HCT116 (cell line): ENCODE data around the gene NMRAL1. TPM values are rescaled to one million over a fixed set of nuclear protein-coding genes. Genes with fewer than 3 reads are reported as not detected.

Source experiments
- ATAC-seq: fragments of 200-7000 bp; cut with Tn5 transposase; 2 replicates; pipeline ENCODE4 v1.9.1; 2020; ENCODE audit warnings: mild to moderate bottlenecking, moderate library complexity
- BruUV-seq: library from RNA; stranded (reverse); fragments of 400-500 nt; replicated peaks from 2 replicates; lab custom pipeline; 2021; lab: Mats Ljungman, UMichigan
- CTCF ChIA-PET: fragments of 300-600 bp; sonication (Branson Sonifier 250); formaldehyde crosslinking; loops from one replicate; lab custom pipeline; 2021; ENCODE audit warnings: antibody characterized with exemption; lab: Charles Lee
- POLR2A ChIA-PET: fragments of 300-600, 350-600 bp; sonication (Branson Sonifier 250); formaldehyde crosslinking; loops from one replicate; lab custom pipeline; 2021; ENCODE audit warnings: antibody characterized with exemption; lab: Charles Lee
- RAD21 ChIA-PET, 2 experiments: fragments of 300-600 bp; sonication (Branson Sonifier 250); formaldehyde crosslinking; loops; one replicate each; lab custom pipeline; 2023; ENCODE audit warnings: low total read pairs in 2 of 2; ENCODE audit not compliant: uncharacterized antibody in 2 of 2, unreplicated experiment in 2 of 2, low non-redundant PET in 1 of 2; lab: Charles Lee
- DNase-seq: peaks from one replicate; pipeline ENCODE4 v3.0.0-alpha.2; 2010; ENCODE audit warnings: low read depth, low spot score
- H2AFZ ChIP-seq: fragments of 200-600 bp; shearing (Covaris generic), sonication (generic); 2 replicates; pipeline ENCODE4 v1.6.1; 2017; ENCODE audit warnings: low read depth, mixed run types, mixed read lengths, antibody characterized with exemption, low read length; ENCODE audit not compliant: poor library complexity, severe bottlenecking
- H3K27ac ChIP-seq: 2 replicates; pipeline ENCODE4 v1.5.1; 2012; ENCODE audit warnings: low read depth, low read length
- H3K27me3 ChIP-seq: fragments of 200-600 bp; sonication (generic); 2 replicates; pipeline ENCODE4 v1.6.1; 2016; ENCODE audit warnings: mixed run types, low read length, mixed read lengths; ENCODE audit not compliant: insufficient read depth
- H3K36me3 ChIP-seq, 2 experiments: fragments of 200-500 bp in 1 of 2; fragments of 200-600 bp in 1 of 2; sonication (Bioruptor generic) in 1 of 2; sonication (generic) in 1 of 2; 2 replicates each; pipeline versions ENCODE4 v1.5.1 to v1.6.1; 2014 to 2016; ENCODE audit warnings: low read length in 2 of 2, inconsistent platforms in 1 of 2, mixed read lengths in 1 of 2, mixed run types in 1 of 2; ENCODE audit not compliant: insufficient read depth in 2 of 2, control insufficient read depth in 1 of 2
- H3K4me1 ChIP-seq, 2 experiments: fragments of 200-600 bp in 1 of 2; sonication (generic) in 1 of 2; 2 replicates each; pipeline versions ENCODE4 v1.5.1 to v1.6.1; 2012 to 2017; ENCODE audit warnings: low read length in 2 of 2, inconsistent platforms in 1 of 2, mild to moderate bottlenecking in 1 of 2, mixed read lengths in 1 of 2, mixed run types in 1 of 2, moderate library complexity in 1 of 2; ENCODE audit not compliant: insufficient read depth in 2 of 2, control insufficient read depth in 1 of 2
- H3K4me2 ChIP-seq: fragments of 200-600 bp; sonication (generic); 2 replicates; pipeline ENCODE4 v1.6.1; 2017; ENCODE audit warnings: mixed run types, low read length, mixed read lengths
- H3K4me3 ChIP-seq, 2 experiments: fragments of 200-600 bp in 1 of 2; sonication (generic) in 1 of 2; replicated peaks in 1 of 2; 2 replicates each; pipeline ENCODE4 v1.5.1; 2011 to 2016; ENCODE audit warnings: low read length in 2 of 2, control low read depth in 1 of 2, low read depth in 1 of 2, mild to moderate bottlenecking in 1 of 2, mixed read lengths in 1 of 2, mixed run types in 1 of 2
- H3K79me2 ChIP-seq: fragments of 200-600 bp; sonication (generic); 2 replicates; pipeline ENCODE4 v1.6.1; 2017; ENCODE audit warnings: mild to moderate bottlenecking, mixed run types, low read length, moderate library complexity, mixed read lengths; ENCODE audit not compliant: insufficient read depth
- H3K9ac ChIP-seq: fragments of 200-600 bp; sonication (generic); 2 replicates; pipeline ENCODE4 v1.6.1; 2016; ENCODE audit warnings: low read length, mixed read lengths
- H3K9me2 ChIP-seq: fragments of 200-600 bp; sonication (generic), shearing (Covaris generic); 2 replicates; pipeline ENCODE4 v1.6.1; 2017; ENCODE audit warnings: mixed run types, mild to moderate bottlenecking, moderate library complexity; ENCODE audit not compliant: insufficient read depth
- H3K9me3 ChIP-seq, 2 experiments: fragments of 200-500 bp in 1 of 2; fragments of 200-600 bp in 1 of 2; sonication (Bioruptor generic) in 1 of 2; sonication (generic) in 1 of 2; 2 replicates each; pipeline ENCODE4 v1.6.1; 2014 to 2017; ENCODE audit warnings: low read length in 2 of 2, mixed read lengths in 2 of 2, inconsistent platforms in 1 of 2, low read depth in 1 of 2, mild to moderate bottlenecking in 1 of 2, mixed run types in 1 of 2, moderate library complexity in 1 of 2; ENCODE audit not compliant: control insufficient read depth in 1 of 2, insufficient read depth in 1 of 2
- H4K20me1 ChIP-seq: fragments of 200-600 bp; sonication (generic), shearing (Covaris generic); 2 replicates; pipeline ENCODE4 v1.6.1; 2017; ENCODE audit warnings: mixed run types, mild to moderate bottlenecking, moderate library complexity; ENCODE audit not compliant: insufficient read depth
- ATF3 ChIP-seq: IDR thresholded peaks from 2 replicates; pipeline ENCODE4 v1.6.1; 2012
- CBX3 ChIP-seq: IDR thresholded peaks from 2 replicates; pipeline ENCODE4 v1.6.1; 2012; ENCODE audit warnings: low read depth
- CEBPB ChIP-seq: IDR thresholded peaks from 2 replicates; pipeline ENCODE4 v1.6.1; 2012; ENCODE audit warnings: low read depth
- ELF1 ChIP-seq: IDR thresholded peaks from 2 replicates; pipeline ENCODE4 v1.6.1; 2012; ENCODE audit warnings: low read depth, borderline replicate concordance
- EZH2 ChIP-seq: fragments of 200-600 bp; sonication (generic); IDR thresholded peaks from 2 replicates; pipeline ENCODE4 v1.6.1; 2017; ENCODE audit warnings: antibody characterized with exemption, mixed run types
- EZH2phosphoT487 ChIP-seq: fragments of 200-600 bp; IDR thresholded peaks from 2 replicates; pipeline ENCODE4 v1.6.1; 2018; ENCODE audit warnings: antibody characterized with exemption, borderline replicate concordance
- FOSL1 ChIP-seq: IDR thresholded peaks from 2 replicates; pipeline ENCODE4 v1.6.1; 2012; ENCODE audit warnings: low read depth
- MAX ChIP-seq: IDR thresholded peaks from 2 replicates; pipeline ENCODE4 v1.6.1; 2012
- POLR2A ChIP-seq: IDR thresholded peaks from 2 replicates; pipeline ENCODE4 v1.7.0; 2011; ENCODE audit warnings: borderline replicate concordance; ENCODE audit not compliant: insufficient read depth, insufficient read length; ENCODE audit errors: extremely low read depth
- RAD21 ChIP-seq: IDR thresholded peaks from 2 replicates; pipeline ENCODE4 v1.6.1; 2012; ENCODE audit warnings: low read depth, mild to moderate bottlenecking
- SIN3A ChIP-seq: IDR thresholded peaks from 2 replicates; pipeline ENCODE4 v1.6.1; 2012; ENCODE audit warnings: low read depth
- SP1 ChIP-seq: IDR thresholded peaks from 2 replicates; pipeline ENCODE4 v1.6.1; 2012; ENCODE audit warnings: low read depth
- SRF ChIP-seq: IDR thresholded peaks from 2 replicates; pipeline ENCODE4 v1.6.1; 2012; ENCODE audit warnings: low read depth
- YY1 ChIP-seq: IDR thresholded peaks from 2 replicates; pipeline ENCODE4 v1.6.1; 2011; ENCODE audit warnings: low read length, low read depth, moderate library complexity, mild to moderate bottlenecking; ENCODE audit not compliant: insufficient replicate concordance; ENCODE audit errors: extremely low read depth
- ZFX ChIP-seq: fragments of 450-650 bp; IDR thresholded peaks from 2 replicates; pipeline ENCODE4 v1.6.1; 2017
- ZNF274 ChIP-seq: fragments of 200-500 bp; sonication (Bioruptor generic); IDR thresholded peaks from 2 replicates; pipeline ENCODE4 v1.6.1; 2014; ENCODE audit warnings: mild to moderate bottlenecking, low read depth, low read length, inconsistent platforms
- intact Hi-C: fragments of 100-400 bp; cut with micrococcal nuclease; formaldehyde crosslinking; loops from 2 replicates; pipeline ENCODE4 v1.10.0; 2022
- total RNA-seq: library from RNA; stranded (reverse); gene quantifications from one replicate; pipeline ENCODE4 v1.2.1, GENCODE V29; 2021; ENCODE audit not compliant: unreplicated experiment

The NMRAL1 gene
- total RNA-seq, 1 experiment from 2014 or later = 76.7 TPM

GRCh38 chr16:4412854-4413253 is 61.6 kb downstream of the NMRAL1 start (continued):
- TF ChIP-seq FOSL1 = no peak
- no peak for TF ChIP-seq POLR2A
- TF ChIP-seq SRF = no peak
- TF ChIP-seq MAX = no peak

- Histone ChIP-seq H3K9me2 (no peaks in the 10 kb centered on the region), H3K9ac (no peak overlapping the region), H3K36me3 (no peaks in the 10 kb centered on the region; a peak in 1 of 4 replicates), H4K20me1 (no peaks in the 10 kb centered on the region), H3K9me3 (no peaks in the 10 kb centered on the region), H3K4me2 (no peak overlapping the region), H3K4me1 (peaks cover 10 to 14% of the 10 kb centered on the region in 2 experiments; a peak in 3 of 4 replicates), H3K27ac (no peak overlapping the region; the same call in 1 of the 2 replicates), H2AFZ (no peak overlapping the region), H3K79me2 (peaks cover 16% of the 10 kb centered on the region), H3K27me3 (no peaks in the 10 kb centered on the region), H3K4me3 (no peak overlapping the region)
- ChIA-PET CTCF (no interaction called here), RAD21 (no interaction called here), POLR2A (no interaction called here)
- DNase-seq (no peak), ATAC-seq (no peak)
- no peak for TF ChIP-seq POLR2A
- no peak for TF ChIP-seq CBX3
- no peak for TF ChIP-seq EZH2phosphoT487
- TF ChIP-seq YY1 = no peak
- no peak for TF ChIP-seq SRF
- no peak for TF ChIP-seq SIN3A
- no peak for TF ChIP-seq RAD21
- TF ChIP-seq ZNF274 = no peak
- TF ChIP-seq MAX = no peak
- no peak for TF ChIP-seq ATF3
- TF ChIP-seq ELF1 = no peak
- TF ChIP-seq CEBPB = no peak
- TF ChIP-seq SP1 = no peak
- no peak for TF ChIP-seq ZFX
- TF ChIP-seq EZH2 = no peak
- no peak for TF ChIP-seq FOSL1
- intact Hi-C loops = no loop called here
- BruUV-seq = no TSS peak
These were observed 62.3 kb downstream of the NMRAL1 start for GRCh38 chr16:4412159-4412558.

Other genes starting within 250 kb of the NMRAL1 start
- gene SRL, start 232.5 kb downstream of the NMRAL1 start, total RNA-seq = not detected
- gene TFAP4, start 201.6 kb downstream of the NMRAL1 start, total RNA-seq = 37.1 TPM
- gene GLIS2, start 158.6 kb downstream of the NMRAL1 start, total RNA-seq = 18.2 TPM
- gene PAM16, start 123.3 kb downstream of the NMRAL1 start, total RNA-seq = 102 TPM
- gene VASN, start 102.8 kb downstream of the NMRAL1 start, total RNA-seq = 6.3 TPM
- 21.3 TPM for gene CORO7, start 58.0 kb downstream of the NMRAL1 start, total RNA-seq
- 93.3 TPM for gene DNAJA3, start 48.8 kb downstream of the NMRAL1 start, total RNA-seq
- 55.1 TPM for gene HMOX2, start 1.8 kb upstream of the NMRAL1 start, total RNA-seq
- 7.2 TPM for gene CDIP1, start 64.1 kb upstream of the NMRAL1 start, total RNA-seq
- 0.10 TPM for gene C16orf96, start 81.7 kb upstream of the NMRAL1 start, total RNA-seq
- 45.9 TPM for gene UBALD1, start 140.3 kb upstream of the NMRAL1 start, total RNA-seq
- 50.6 TPM for gene MGRN1, start 150.2 kb upstream of the NMRAL1 start, total RNA-seq
- 23.4 TPM for gene NUDT16L1, start 218.9 kb upstream of the NMRAL1 start, total RNA-seq